Raji (cell line): Measurements from ENCODE around the gene ZFYVE9.

Source experiments
- POLR2A ChIP-seq: IDR thresholded peaks from 2 replicates; pipeline ENCODE4 v1.6.1; 2011; ENCODE audit warnings: low read depth, low read length, control low read depth; ENCODE audit not compliant: insufficient read depth

Gene ZFYVE9

GRCh38 chr1:52180176-52180575 is 38.3 kb downstream of the ZFYVE9 start:
- TF ChIP-seq POLR2A, result no peak

- no peak for TF ChIP-seq POLR2A
Observed at GRCh38 chr1:52182874-52183400, 41.0 kb downstream of the ZFYVE9 start.

- no peak for TF ChIP-seq POLR2A
Observed at GRCh38 chr1:52186449-52186848, 44.6 kb downstream of the ZFYVE9 start.

- no peak for TF ChIP-seq POLR2A
Observed at GRCh38 chr1:52189898-52190480, 48.1 kb downstream of the ZFYVE9 start.

GRCh38 chr1:52190500-52191252 is 48.8 kb downstream of the ZFYVE9 start:
- no peak for TF ChIP-seq POLR2A

GRCh38 chr1:52191395-52191965 is 49.6 kb downstream of the ZFYVE9 start:
- TF ChIP-seq POLR2A, result no peak

- no peak for TF ChIP-seq POLR2A
Observed at GRCh38 chr1:52192024-52192423, 50.1 kb downstream of the ZFYVE9 start.

GRCh38 chr1:52192436-52192835 is 50.5 kb downstream of the ZFYVE9 start:
- TF ChIP-seq POLR2A, result no peak

GRCh38 chr1:52193985-52194384 is 52.1 kb downstream of the ZFYVE9 start:
- TF ChIP-seq POLR2A, result no peak

- no peak for TF ChIP-seq POLR2A
Observed at GRCh38 chr1:52195161-52195560, 53.3 kb downstream of the ZFYVE9 start.

GRCh38 chr1:52203935-52204625 is 62.2 kb downstream of the ZFYVE9 start:
- no peak for TF ChIP-seq POLR2A

- no peak for TF ChIP-seq POLR2A
Observed at GRCh38 chr1:52204696-52205095, 62.8 kb downstream of the ZFYVE9 start.

GRCh38 chr1:52209429-52209828 is 67.5 kb downstream of the ZFYVE9 start:
- TF ChIP-seq POLR2A, result no peak

GRCh38 chr1:52210044-52210443 is 68.2 kb downstream of the ZFYVE9 start:
- TF ChIP-seq POLR2A, result no peak

GRCh38 chr1:52216907-52217458 is 75.1 kb downstream of the ZFYVE9 start:
- TF ChIP-seq POLR2A, result no peak
